NCI-H1092 (cell line): ENCODE measurements around the gene KLHDC9.
A peak's percentile ranks its signal among the peaks of the same experiment; 100 is the strongest.
"Not testable (repeated sequence)": the region's sequence is repeated elsewhere in the genome, so short reads cannot be mapped to it uniquely, and the experiment has no call there.

Experiments
- DNase-seq: peaks from one replicate; lab custom pipeline; 2025; lab: John Stamatoyannopoulos, UW

The KLHDC9 gene

DNA sequence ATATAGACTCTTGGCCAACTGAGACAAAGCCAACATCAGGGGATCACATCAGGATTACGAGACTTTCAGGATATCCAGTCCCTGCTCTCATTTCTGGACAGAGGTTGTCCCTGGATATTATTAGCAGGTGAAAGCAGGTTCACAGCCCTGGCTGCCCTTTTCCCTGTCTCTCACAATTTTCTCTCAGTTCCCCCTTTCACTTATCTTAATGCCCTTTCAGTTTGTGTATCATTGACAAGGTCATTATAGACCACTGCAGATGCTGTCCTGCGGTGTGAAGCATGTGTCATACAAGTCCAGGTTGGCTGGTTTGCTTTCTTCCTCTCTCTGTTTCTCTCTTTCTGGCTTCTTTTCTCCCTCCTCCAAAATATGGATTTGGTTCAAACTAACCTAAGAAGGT lies 2.1 kb upstream of the KLHDC9 start:
- DNase-seq, result no peak

DNA sequence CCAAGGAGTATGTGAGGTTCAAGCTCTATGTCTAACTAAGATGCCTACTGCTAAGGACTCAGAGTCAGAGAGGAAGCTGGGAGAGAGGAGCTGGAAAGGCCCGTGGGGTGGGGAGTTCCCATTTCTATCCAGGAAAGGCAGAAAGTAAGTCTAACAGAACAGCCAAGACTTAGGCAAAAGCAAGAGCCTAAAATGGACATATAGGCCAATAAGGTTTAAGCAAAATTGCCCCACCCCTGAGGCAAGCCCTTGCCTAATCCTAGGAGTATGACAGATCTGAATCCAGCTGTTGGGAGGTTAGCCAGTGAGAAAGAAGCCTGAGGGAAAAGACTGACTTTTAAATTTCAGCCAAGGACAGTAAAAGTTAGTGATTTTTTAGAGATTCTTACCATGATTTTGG lies 1.6 kb upstream of the KLHDC9 start:
- DNase-seq, result no peak

DNA sequence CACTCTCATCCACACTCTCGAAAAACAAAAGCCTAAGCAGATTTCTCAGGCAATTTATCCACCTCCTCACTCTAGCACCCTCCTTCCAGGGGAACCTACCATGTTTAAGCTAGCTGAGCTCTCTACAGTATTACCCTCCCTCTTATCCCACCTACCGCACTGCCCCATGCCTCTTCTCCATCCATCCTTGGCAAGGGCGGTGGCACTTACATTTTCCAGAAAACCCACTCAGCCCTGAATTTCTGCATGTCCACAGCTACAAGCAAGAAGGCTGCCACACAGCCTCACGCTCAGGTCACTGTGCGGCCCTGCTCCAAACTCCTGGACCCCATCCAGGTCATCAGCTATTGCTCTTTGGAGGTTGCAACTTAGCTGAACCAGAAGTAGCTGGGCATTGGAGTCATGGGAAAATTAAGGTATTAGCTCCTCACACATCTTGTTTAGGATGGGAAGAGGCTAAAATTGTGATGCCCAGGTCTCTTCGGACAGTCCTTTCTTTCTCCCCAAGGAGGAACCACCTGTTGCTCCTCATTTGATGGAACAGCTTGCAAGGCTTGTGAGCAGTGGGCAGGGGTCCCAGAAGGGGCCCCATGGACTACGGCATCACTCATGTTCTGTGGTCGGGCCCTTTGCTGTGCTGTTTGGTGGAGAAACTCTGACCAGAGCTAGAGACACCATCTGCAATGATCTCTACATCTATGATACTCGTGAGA lies 1.1 kb downstream of the KLHDC9 start:
- no peak for DNase-seq

DNA sequence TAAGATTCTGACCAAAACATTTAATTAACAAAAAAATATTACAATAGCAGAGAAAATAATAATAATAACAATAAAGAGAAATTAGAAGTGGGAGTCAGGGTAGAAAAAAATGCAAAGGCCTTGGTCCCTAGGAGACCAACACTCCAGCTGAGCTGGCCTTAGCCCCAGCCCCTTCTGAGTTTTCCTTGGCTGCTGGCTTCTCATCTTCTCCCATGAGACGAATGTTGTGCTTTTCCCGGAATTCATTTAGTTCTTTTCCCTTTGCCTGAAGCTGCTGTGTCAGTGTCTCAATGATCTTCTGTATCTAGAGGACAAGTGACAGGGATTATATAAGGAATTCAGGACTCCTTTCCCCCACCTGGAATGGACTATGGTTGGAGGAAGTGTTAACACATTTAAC lies 2.4 kb downstream of the KLHDC9 start:
- no peak for DNase-seq

DNA sequence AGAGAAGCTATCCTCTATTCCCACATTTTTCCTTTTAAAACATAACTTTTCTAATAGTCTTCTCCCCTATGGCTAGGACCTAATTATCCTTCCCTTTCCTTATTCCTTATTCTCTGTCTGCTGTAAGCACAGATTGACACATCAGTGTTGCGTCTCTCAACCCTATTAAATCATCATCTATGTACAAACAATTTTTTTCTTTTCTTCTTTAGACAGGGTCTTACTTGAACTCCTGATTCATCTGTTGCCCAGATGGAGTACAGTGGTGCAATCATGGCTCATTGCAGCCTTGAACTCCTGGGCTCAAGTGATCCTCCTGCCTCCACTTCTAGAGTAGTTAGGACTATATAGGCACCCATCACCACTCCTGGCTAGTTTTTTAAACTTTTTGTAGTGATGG lies 8.3 kb downstream of the KLHDC9 start:
- DNase-seq, result no peak

DNA sequence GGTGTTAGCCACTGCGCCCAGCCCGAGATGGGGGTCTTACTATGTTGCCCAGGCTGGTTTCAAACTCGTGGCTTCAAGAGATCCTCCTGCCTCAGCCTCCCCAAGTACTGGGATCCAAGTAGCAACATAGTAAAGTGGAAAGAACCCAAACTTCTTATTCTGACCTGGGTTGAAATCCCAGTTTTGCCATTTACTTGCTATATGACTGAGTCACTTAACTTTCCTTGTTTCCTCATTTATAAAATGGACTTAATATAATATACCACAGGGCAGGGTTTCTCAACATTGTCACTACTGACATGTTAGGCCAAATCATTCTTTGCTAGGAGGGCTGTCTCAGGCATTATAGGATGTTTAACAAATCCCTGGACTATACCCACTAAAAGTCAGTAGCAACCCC lies 13.0 kb downstream of the KLHDC9 start:
- no peak for DNase-seq

DNA sequence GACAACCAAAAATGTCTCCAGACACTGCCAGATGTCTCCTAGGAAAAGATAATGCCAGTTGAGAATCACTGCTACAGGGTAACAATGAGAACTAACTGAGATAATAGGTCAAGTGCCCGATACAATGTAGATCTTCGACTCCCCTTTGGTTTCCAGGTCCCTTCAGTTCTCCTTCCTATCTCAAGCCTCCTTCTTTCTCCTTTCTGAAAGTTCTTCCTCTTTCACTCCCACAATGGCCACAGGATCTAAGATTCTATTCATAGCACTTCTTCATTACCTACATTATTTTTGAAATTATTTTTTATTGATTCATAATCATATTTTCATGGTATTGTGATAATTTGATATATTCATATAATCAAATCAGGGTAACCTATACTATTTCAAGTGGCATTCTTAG lies 13.4 kb downstream of the KLHDC9 start:
- DNase-seq, result no peak

DNA sequence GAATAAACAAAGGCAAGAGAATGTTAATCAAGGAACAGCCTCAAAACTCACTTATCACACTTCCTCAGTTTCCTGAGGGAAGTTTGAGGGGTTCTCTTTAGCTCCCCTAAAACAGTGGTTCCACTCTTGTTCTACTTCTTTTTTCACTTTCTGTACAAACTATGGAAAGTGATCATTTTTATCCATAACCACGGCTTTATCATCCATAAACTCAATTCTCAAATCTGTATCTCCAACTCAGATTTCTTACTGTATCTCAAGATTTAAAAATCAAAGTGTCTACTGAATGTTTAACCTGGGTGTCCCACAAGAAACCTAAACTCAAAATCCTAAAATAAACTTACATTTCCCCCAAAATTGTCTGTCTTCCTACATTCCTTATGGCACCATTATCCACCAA lies 15.8 kb downstream of the KLHDC9 start:
- DNase-seq, result no peak

DNA sequence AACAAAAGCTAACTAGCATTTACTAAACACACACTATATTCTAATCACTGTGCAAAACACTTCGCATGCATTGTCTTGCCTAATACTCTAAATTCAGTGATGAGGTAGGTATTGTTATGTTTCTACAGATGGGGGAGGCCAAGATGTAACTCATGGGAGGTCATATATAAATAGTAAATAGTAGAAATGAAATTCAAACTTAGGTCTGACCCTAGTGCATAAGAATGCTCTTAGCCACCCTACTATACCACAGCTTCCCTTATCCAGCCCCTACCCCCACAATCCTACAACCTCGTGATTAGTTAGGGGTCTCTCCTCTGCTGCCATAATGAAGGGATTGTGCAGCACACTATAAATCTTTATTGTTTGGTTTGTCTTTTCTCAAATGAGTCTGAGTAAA lies 16.4 kb downstream of the KLHDC9 start:
- no peak for DNase-seq

DNA sequence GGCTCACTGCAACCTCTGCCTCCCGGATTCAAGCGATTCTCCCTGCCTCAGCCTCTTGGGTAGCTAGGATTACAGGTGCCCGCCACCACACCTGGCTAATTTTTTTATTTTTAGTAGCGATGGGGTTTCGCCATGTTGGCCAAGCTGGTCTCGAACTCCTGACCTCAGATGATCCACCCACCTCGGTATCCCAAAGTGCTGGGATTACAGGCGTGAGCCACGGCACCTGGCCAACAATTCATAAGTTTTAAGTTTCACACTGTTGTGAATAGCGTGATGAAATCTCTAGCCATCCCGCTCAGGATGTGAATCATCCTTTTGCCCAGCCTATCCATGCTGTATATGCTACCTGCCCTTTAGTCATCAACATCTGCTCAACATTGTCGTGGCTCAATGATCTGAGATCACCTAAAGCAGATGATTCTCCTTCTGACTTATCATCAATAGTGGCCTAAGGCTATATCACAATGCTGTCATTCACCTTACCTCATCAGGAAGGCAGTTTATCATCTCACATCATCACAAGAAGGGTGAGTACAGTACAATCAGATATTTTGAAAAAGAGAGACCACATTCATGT lies 17.1 kb downstream of the KLHDC9 start:
- DNase-seq, result no peak

DNA sequence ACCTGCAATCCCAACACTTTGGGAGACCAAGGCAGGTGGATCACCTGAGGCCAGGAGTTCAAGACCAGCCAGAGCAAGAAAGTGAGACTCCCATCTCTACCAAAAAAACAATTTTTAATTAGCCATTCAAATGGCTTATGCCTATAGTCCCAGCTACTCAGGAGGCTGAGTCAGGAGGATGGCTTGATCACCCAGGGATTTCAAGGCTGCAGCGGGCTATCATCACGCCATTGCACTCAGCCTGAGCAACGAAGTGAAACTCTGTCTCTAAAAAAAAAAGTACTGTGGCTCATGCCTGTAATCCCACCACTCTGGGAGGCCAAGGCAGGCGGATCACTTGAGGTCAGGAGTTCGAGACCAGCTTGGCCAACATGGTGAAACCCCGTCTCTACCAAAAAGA lies 17.8 kb downstream of the KLHDC9 start:
- not testable (repeated sequence) for DNase-seq

DNA sequence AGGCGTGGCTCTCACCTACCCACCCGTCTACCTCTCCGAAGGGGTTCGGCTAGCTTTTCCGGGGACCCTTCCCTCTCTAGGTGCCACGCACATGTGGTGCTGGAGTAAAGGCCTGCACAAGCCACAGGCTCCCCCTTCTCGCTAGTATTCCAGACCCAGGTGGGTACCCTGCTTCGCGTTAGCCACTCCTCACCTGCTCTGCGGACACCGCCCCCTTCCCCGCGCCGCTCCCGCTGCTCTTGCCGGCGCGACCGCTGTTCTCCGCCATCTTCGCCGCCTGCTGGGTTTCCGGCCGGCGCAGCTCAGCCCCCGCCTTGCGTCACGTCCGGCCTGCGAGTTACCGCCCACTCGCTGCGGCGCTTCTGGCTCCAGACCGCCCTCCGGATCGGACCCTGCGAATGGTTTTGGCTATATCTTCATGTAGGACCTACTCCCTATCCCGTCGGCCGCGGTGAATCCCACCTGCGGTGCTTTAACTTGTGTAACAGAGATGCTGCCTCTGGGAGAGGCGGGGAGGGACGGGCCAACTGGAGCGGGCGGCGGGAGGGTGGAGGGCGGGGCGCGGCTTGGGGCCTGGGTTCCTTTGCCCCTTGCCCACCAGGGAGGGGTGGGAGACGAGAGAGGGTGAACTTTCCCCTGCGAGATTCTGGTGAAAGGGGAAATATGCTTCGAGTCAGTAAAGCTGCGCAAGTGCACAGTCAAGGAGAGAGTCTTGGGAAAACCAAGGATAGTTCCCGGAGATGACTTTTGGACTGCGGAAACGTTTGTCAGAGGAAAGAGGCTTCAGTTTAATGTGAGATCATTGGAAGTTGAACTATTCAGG lies 19.8 kb downstream of the KLHDC9 start, which contains the start of the genes NIT1 and PFDN2:
Gene NIT1, plus strand, starts transcription at position 347 of the 823 bp plus-strand sequence. Its CDS starts 72 bp downstream, at position 419.
Gene PFDN2, minus strand, starts transcription at position 279 of the 823 bp plus-strand sequence. Its CDS starts 11 bp downstream, at position 268.
- DNase-seq, result peak; percentile 76

DNA sequence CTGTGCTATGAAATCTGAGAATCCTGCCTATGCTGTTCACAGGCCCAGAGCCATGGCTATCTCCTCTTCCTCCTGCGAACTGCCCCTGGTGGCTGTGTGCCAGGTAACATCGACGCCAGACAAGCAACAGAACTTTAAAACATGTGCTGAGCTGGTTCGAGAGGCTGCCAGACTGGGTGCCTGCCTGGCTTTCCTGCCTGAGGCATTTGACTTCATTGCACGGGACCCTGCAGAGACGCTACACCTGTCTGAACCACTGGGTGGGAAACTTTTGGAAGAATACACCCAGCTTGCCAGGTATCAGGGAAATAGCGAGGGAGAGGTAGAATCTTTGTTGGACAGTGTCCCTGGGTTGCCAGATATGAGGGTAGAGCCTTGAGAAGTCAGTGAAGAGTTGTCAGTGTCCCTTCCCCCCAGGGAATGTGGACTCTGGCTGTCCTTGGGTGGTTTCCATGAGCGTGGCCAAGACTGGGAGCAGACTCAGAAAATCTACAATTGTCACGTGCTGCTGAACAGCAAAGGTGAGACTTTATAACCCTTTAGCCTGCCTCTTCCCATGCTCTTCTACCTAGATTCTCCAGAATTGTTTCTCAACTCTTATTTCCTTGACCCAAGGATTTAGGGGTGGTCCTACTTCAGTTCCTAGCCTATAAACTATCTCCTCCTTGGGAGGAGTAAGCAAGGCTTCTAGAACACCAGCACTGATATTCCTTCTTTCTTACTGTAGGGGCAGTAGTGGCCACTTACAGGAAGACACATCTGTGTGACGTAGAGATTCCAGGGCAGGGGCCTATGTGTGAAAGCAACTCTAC lies 21.1 kb downstream of the KLHDC9 start:
- no peak for DNase-seq

DNA sequence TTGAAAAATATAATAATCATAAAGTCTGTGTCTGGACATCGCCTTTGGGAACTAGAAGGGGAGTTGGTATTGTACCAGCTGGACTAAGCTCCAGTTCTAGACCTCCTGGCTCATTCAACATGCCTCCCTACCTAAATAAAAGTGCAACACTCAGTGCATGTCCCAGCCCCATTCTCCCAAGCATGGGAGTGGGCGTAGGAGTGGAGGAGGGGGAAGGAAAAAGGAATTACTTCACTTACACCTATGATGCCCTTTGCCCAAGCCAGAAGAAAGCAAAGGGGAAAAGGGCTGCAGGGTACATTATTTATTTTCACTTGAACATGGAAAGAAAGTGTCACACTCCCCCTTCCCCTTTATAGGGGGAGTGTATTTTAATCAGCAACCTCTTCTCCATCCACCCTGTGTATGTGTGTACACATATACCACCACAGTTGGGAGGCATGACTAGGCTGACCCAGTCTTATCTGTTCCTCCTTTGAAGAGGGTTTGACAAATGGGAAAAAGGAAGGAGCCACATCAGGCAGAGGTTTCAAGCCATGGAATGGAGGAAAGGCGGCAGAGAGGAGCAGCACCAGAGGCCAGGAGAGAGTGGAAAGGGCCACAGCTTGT lies 23.0 kb downstream of the KLHDC9 start:
- no peak for DNase-seq

DNA sequence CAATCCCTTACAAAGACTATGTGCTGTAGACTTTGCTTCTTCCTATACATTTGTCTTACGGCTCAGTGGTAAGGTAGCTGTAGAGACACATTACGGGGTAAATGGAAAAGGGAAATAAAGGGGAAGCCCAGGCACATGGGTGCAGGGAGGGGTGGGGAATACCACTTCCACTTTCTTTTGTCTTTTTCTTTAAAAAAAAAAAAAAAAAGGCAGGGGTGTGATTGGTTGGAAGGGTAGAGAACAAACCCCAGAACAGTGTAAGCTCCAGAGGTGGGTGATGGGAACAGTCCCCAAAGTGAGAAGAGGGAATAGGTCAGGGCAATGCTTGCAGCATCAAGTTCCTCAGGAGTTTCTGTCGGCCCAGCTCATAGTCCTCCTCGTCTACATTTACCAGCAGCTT lies 23.7 kb downstream of the KLHDC9 start:
- DNase-seq, result no peak

DNA sequence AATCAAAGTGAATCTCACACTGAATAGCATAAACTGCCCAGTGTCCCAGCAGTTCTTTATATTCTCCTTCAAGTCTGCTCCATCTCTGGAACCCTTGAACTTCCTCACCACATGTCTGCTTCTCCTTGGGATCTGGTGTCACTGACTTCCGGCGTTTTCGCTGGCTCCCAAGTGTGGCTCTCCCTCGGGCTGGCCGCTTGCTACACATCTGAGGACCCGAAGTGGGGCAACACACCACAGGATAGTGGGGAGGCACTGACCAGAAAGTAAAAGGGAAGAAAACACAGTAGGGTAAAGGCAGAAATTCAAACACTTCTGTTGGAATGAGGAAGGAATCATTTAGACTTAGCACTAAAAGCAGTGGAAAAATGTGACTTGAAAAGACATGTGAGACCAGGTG lies 24.8 kb downstream of the KLHDC9 start:
- DNase-seq, result no peak

DNA sequence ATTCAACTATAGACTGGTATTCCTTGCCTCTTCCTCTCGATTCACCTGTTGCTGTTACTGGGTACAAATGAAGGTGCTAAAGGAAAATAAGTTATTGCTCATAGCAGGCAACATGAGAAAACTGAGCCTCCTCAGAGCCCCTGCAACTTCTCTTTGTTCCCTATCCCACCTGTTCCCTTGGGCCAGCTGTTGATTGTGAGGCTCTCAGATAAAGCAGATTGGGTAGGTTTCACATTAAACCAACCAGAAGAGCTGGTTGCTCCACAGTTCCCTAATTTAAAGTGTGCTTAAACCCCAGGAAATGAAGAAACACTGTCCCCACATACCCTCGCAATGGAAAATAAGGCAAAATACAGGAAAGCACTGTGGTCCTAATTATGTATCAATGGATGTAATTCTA lies 29.5 kb downstream of the KLHDC9 start:
- no peak for DNase-seq

DNA sequence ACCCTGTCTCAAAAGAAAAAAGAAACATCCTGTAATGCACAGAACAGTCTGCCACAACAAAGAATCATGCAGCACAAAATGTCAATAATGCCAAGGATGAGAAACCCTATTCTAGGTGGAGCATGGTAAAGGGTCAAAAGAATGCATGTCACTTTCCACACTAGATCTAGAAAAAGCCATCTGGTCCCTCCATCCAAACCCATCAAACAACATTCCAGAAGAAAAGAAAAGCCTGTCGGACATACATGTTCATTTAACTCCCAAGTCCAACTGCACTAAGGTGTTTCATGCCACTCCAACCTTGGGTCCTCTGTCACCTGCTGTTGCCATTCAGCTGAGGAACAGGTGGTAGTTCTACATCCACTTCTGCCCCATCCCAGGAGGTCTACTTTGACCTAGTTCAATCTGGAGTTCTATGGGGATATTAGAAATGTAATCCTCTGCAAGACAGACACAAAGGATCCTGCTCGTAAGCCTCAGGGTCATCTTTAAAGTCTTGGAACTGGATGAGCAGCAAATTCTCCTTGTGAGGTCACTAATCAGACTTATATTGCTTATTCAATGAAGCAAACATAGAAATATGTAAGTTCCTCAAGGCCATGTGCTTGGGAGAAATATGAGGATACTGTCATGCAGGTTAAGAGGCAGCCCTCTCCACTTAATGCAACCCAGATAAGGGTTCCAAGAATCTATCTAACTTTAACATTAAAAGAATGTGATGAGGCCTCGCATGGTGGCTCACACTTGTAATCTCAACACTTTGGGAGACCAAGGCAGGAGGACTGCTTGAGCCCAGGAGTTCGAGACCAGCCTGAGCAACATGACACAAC lies 30.6 kb downstream of the KLHDC9 start:
- DNase-seq, result no peak

DNA sequence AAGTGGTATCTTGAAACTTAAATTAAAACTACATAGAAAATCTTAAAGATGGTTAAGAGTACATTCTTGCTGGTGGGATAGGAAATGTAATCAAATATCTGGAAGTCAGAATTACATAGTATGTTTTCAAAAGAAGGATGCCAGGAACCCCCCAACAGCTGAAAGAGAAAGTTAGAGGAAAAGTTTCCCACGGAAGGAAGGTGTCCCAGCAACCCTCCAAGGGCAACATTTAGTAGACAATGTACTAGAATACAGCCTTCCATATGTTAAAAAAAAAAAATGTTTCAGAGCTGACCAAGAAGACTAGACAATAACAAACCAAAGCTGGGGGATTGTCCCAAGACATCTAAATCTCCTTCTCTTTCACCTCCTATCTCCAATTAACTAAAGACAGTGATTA lies 32.1 kb downstream of the KLHDC9 start:
- no peak for DNase-seq

DNA sequence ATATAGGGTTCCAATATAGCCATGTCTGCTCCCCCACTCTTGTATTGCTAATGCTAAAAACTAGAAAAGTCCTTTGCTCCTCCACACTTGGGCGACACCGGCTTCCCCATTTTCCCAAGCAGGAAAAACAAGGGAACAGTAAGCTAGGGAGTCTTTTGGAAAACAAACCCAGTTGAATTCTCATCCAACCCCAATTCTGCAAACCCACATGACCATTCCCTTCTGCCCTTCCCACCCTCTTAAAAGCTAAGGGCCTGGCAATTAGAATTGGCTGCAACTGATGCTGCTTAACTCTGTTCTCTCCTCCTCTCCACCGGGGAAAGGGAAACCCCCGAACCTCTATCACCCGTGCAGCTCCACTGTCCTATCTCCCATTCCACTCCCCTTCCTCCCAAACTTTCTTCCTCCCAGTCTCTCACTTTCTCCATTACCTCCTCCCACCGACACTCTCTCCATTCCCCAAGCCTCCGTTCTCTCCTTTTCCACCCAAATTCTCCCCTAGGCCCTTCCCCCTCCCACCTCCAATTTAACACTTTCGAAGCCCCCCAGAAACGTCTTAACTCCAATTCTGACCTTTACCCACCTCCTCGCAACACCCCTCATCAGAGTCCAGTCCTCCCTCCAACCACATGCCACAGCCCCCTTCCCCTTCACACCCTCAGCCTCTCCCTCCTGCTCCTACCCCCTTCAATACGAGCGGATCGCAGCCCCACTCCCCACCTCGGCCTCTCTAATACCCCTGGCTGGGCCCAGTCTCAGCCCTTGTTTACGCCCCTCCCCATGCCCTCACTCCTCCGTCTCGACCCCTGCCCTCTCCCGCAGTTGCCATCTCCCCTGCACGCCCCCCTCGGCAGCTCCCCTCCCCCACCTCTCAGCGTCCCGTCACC lies 33.6 kb downstream of the KLHDC9 start:
- DNase-seq, result no peak
